Inflammatory macrophage (primary cell): ENCODE data around the gene POGZ.

Source experiments
- DNase-seq, 2 donors: peaks; one replicate each; pipeline ENCODE4 v3.0.0-alpha.2; 2020 to 2022

Gene POGZ

GRCh38 chr1:151369621-151370048 is 89.7 kb downstream of the POGZ start:
- no peak for DNase-seq

- DNase-seq: no peak
Measured at GRCh38 chr1:151369302-151369610, 90.0 kb downstream of the POGZ start.

GRCh38 chr1:151368393-151369301 is 90.6 kb downstream of the POGZ start:
- DNase-seq: no peak

- no peak for DNase-seq
Measured at GRCh38 chr1:151367658-151368392, 91.5 kb downstream of the POGZ start.

- DNase-seq: no peak
Measured at GRCh38 chr1:151364996-151365395, 94.3 kb downstream of the POGZ start.

- no peak for DNase-seq
Measured at GRCh38 chr1:151362308-151363155, 96.8 kb downstream of the POGZ start.

- DNase-seq: no peak
Measured at GRCh38 chr1:151361883-151362282, 97.4 kb downstream of the POGZ start.

- no peak for DNase-seq
Measured at GRCh38 chr1:151356696-151357095, 102.6 kb downstream of the POGZ start.
